SU-DHL-6 (cell line): ENCODE results near the gene PPIF.

Experiments
- H2AFZ ChIP-seq: fragments of 200-600 bp; sonication (generic); 2 replicates; pipeline ENCODE4 v1.6.1; 2014; ENCODE audit warnings: low read depth, mild to moderate bottlenecking, moderate library complexity, mixed read lengths, antibody characterized with exemption, low read length; ENCODE audit not compliant: severe bottlenecking
- H3F3A ChIP-seq: fragments of 200-600 bp; shearing (Covaris generic); 2 replicates; pipeline ENCODE4 v1.6.0; 2016; ENCODE audit warnings: antibody characterized with exemption, mild to moderate bottlenecking; ENCODE audit not compliant: insufficient read depth
- H3K27ac ChIP-seq: fragments of 200-600 bp; sonication (generic); 2 replicates; pipeline ENCODE4 v1.5.1; 2016; ENCODE audit warnings: low read depth, mild to moderate bottlenecking, low read length, moderate library complexity, mixed read lengths
- H3K27me3 ChIP-seq: fragments of 200-600 bp; sonication (generic), shearing (Covaris generic); 2 replicates; pipeline ENCODE4 v1.6.0; 2014; ENCODE audit warnings: mild to moderate bottlenecking, low read length
- H3K36me3 ChIP-seq: fragments of 200-600 bp; sonication (generic); 2 replicates; pipeline ENCODE4 v1.6.1; 2014; ENCODE audit warnings: mild to moderate bottlenecking, low read length, mixed read lengths
- H3K4me2 ChIP-seq: fragments of 300-600, 200-600 bp; shearing (Covaris generic), sonication (generic); 2 replicates; pipeline ENCODE4 v1.6.0; 2014; ENCODE audit warnings: low read length, low read depth, mild to moderate bottlenecking; ENCODE audit not compliant: poor library complexity, severe bottlenecking
- H3K4me3 ChIP-seq: fragments of 200-600 bp; sonication (generic); 2 replicates; pipeline ENCODE4 v1.5.1; 2014; ENCODE audit warnings: antibody characterized with exemption, low read length, mild to moderate bottlenecking, mixed read lengths; ENCODE audit not compliant: insufficient read depth, poor library complexity, severe bottlenecking
- H3K79me2 ChIP-seq: fragments of 200-600 bp; sonication (generic); 2 replicates; pipeline ENCODE4 v1.6.1; 2014; ENCODE audit warnings: mild to moderate bottlenecking, low read length, moderate library complexity; ENCODE audit not compliant: insufficient read depth
- H3K9ac ChIP-seq: fragments of 200-600 bp; sonication (generic); 2 replicates; pipeline ENCODE4 v1.7.0; 2014; ENCODE audit warnings: mild to moderate bottlenecking, low read length
- H3K9me2 ChIP-seq: fragments of 200-600 bp; sonication (generic); replicated peaks from 2 replicates; pipeline ENCODE4 v1.6.1; 2014; ENCODE audit warnings: low read length; ENCODE audit not compliant: insufficient read depth
- H3K9me3 ChIP-seq: fragments of 200-600 bp; sonication (generic); 2 replicates; pipeline ENCODE4 v1.6.1; 2014; ENCODE audit warnings: low read length, mixed read lengths; ENCODE audit not compliant: insufficient read depth
- H4K20me1 ChIP-seq: fragments of 200-600 bp; sonication (generic); 2 replicates; pipeline ENCODE4 v1.6.1; 2014; ENCODE audit warnings: low read depth, mild to moderate bottlenecking, antibody characterized with exemption, low read length, moderate library complexity, mixed read lengths
- CTCF ChIP-seq: fragments of 200-600 bp; sonication (generic); IDR thresholded peaks from one replicate; pipeline ENCODE4 v1.5.1; 2017; ENCODE audit warnings: antibody characterized with exemption, mild to moderate bottlenecking, low read length, moderate library complexity; ENCODE audit not compliant: insufficient read depth, poor library complexity, severe bottlenecking
- EZH2phosphoT487 ChIP-seq: fragments of 200-600 bp; sonication (generic), shearing (Covaris generic); conservative IDR thresholded peaks from 2 replicates; pipeline ENCODE4 v1.6.1; 2018; ENCODE audit warnings: mild to moderate bottlenecking, antibody characterized with exemption, low read length, moderate library complexity, mixed read lengths

The PPIF gene

GRCh38 chr10:79323602-79324001 is 23.7 kb upstream of the PPIF start:
- Histone ChIP-seq H2AFZ (no peak overlapping the region), H3K4me3 (no peak overlapping the region), H3K4me2 (no peak overlapping the region)

DNA sequence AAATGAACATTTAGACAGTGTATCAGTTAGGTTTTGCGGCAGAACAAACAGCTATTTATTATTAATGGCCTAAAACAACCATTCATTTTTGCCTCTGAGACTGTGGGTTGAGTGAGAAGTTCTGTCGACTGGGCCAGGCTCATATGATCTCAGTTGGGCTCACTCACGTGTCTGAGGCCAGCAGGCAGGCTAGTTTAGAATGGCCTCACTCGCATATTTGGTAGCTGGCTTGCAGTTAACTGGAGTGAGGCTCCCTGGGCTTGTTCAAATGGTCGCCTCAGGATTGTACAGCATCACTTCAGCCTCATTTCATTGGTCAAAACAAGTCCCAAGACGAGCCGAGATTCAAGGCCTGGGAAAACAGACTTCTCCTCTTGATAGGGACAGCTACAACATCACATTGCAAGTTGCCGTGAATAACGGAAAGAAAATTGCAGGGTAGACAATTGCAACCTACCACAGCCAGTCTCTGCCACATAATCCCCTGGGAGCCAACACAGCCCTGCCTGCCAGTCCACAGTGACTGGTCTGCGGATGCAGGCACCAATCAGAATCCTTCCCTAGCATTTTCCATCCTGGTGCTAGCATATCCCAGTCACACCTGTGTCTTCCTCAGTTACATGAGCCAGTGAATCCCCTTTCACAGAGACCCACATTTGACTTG is 23.1 kb upstream of the PPIF start:
- H3K4me3 ChIP-seq, result no peak overlapping the region
- H3K27me3 ChIP-seq, result no peaks in the 10 kb centered on the region
- H3K4me2 ChIP-seq, result no peak overlapping the region
- no peaks in the 10 kb centered on the region for H3K36me3 ChIP-seq
- TF ChIP-seq EZH2phosphoT487 (no peak), CTCF (no peak)
- H3K79me2 ChIP-seq, result no peaks in the 10 kb centered on the region
- H3K9me2 ChIP-seq, result no peaks in the 10 kb centered on the region
- H4K20me1 ChIP-seq, result no peaks in the 10 kb centered on the region
- no peak overlapping the region for H2AFZ ChIP-seq
- no peak overlapping the region for H3K27ac ChIP-seq
- H3F3A ChIP-seq, result no peaks in the 10 kb centered on the region
- no peaks in the 10 kb centered on the region for H3K9me3 ChIP-seq
- no peak overlapping the region for H3K9ac ChIP-seq

More at GRCh38 chr10:79323602-79324001, 23.7 kb upstream of the PPIF start:
- H3F3A ChIP-seq, result no peaks in the 10 kb centered on the region
- no peaks in the 10 kb centered on the region for H3K36me3 ChIP-seq
- no peak overlapping the region for H3K9ac ChIP-seq
- H3K27me3 ChIP-seq, result no peaks in the 10 kb centered on the region
- H4K20me1 ChIP-seq, result no peaks in the 10 kb centered on the region
- H3K9me2 ChIP-seq, result no peaks in the 10 kb centered on the region
- H3K9me3 ChIP-seq, result no peaks in the 10 kb centered on the region
- no peak overlapping the region for H3K27ac ChIP-seq
- TF ChIP-seq EZH2phosphoT487 (no peak), CTCF (no peak)
- H3K79me2 ChIP-seq, result no peaks in the 10 kb centered on the region

- H3K79me2 ChIP-seq, result no peaks in the 10 kb centered on the region
- TF ChIP-seq CTCF (no peak), EZH2phosphoT487 (no peak)
- H3F3A ChIP-seq, result no peaks in the 10 kb centered on the region
- H3K9me3 ChIP-seq, result no peaks in the 10 kb centered on the region
- H3K9ac ChIP-seq, result no peak overlapping the region
- H3K27ac ChIP-seq, result no peak overlapping the region
- no peak overlapping the region for H2AFZ ChIP-seq
- H3K4me3 ChIP-seq, result no peak overlapping the region
- no peak overlapping the region for H3K4me2 ChIP-seq
- H4K20me1 ChIP-seq, result no peaks in the 10 kb centered on the region
- no peaks in the 10 kb centered on the region for H3K9me2 ChIP-seq
- no peaks in the 10 kb centered on the region for H3K36me3 ChIP-seq
- no peaks in the 10 kb centered on the region for H3K27me3 ChIP-seq
Measured at GRCh38 chr10:79326361-79327089, 20.7 kb upstream of the PPIF start.
